GM13977 (cell line): Measurements from ENCODE around the gene MAST1.
A peak's percentile ranks its signal among the peaks of the same experiment; 100 is the strongest.

ENCODE experiments used
- DNase-seq: peaks from one replicate; pipeline ENCODE4 v3.0.0; 2012; ENCODE audit warnings: low spot score
- in situ Hi-C: fragments of 300-500 bp; cut with MboI; formaldehyde crosslinking; loops from one replicate; pipeline ENCODE4 v1.12.0; 2022; ENCODE audit warnings: low sequenced_read_pairs, low pct_unique_long_range_greater_than_20kb, mixed read lengths, inconsistent platforms; ENCODE audit not compliant: unreplicated experiment
- TF ChIP-seq, protein P1 (sequence below): IDR thresholded peaks from 2 replicates; pipeline ENCODE4 v1.5.1; 2012; ENCODE audit warnings: mild to moderate bottlenecking, control low read depth; ENCODE audit not compliant: insufficient read depth; ENCODE audit errors: extremely low read depth, missing control alignments

Gene MAST1

DNA sequence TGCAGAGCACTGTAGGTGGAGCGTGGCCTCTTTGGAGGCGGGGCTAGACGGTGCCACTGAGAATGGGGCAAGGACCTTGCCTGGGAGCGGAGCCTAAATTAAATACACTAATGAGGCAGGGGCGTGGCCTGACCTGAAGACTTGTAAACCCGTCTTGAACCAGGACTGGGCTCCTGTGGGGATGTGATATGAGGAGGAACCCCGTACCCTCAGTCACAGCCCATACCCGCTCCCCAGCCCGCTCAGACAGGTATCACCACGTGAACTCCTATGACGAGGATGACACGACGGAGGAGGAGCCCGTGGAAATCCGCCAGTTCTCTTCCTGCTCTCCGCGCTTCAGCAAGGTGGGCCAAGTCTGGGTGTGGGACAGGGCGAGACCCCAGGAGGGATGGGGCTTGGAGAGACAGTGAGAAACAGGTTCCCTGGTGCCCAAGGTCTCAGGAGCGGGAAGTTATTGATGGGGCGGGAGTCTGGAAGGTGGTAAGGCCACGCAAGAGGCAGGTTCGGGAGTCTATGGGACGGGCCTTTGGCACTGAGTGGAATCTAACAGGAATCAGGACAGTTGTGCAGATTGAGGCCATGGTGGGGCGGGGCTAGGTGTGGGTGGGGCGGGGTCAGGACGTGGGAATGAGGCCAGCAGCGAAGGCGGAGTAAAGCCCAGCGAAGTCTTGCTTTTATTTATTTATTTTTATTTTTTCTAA lies 28.3 kb downstream of the MAST1 start:
- in situ Hi-C loops: no loop called here
- no peak for DNase-seq

DNA sequence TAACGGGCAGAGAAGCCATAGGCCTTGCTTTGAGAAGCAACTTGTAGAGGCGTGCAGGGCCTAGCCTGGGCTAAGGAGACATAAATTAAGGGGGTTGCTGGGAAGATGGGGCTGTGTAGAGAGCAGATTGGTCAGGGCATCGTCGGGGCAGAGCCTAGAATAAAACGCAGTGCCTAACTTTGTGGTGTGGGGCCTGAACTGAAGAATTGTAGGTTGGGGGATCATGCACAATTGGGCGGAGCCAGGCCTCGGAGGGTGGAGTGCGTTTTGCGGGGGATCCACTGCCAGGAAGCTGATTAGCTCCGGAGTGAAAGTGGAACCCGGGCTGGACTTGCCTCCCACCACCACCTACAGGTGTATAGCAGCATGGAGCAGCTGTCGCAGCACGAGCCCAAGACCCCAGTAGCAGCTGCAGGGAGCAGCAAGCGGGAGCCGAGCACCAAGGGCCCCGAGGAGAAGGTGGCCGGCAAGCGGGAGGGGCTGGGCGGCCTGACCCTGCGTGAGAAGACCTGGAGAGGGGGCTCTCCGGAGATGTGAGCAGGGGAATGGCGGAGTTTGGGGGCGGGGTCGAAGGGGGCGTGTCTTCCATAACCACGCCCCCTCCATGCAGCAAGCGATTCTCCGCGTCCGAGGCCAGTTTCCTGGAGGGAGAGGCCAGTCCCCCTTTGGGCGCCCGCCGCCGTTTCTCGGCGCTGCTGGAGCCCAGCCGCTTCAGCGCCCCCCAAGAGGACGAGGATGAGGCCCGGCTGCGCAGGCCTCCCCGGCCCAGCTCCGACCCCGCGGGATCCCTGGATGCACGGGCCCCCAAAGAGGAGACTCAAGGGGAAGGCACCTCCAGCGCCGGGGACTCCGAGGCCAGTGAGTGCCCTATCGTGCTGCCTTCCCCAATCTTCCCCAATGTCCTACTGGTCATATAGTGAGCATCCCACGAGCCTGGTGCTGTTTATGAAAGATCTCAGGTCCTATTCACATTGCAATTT lies 29.1 kb downstream of the MAST1 start:
- TF ChIP-seq, protein P1, sequence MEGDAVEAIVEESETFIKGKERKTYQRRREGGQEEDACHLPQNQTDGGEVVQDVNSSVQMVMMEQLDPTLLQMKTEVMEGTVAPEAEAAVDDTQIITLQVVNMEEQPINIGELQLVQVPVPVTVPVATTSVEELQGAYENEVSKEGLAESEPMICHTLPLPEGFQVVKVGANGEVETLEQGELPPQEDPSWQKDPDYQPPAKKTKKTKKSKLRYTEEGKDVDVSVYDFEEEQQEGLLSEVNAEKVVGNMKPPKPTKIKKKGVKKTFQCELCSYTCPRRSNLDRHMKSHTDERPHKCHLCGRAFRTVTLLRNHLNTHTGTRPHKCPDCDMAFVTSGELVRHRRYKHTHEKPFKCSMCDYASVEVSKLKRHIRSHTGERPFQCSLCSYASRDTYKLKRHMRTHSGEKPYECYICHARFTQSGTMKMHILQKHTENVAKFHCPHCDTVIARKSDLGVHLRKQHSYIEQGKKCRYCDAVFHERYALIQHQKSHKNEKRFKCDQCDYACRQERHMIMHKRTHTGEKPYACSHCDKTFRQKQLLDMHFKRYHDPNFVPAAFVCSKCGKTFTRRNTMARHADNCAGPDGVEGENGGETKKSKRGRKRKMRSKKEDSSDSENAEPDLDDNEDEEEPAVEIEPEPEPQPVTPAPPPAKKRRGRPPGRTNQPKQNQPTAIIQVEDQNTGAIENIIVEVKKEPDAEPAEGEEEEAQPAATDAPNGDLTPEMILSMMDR: no peak
- peak; percentile 96 for DNase-seq
- in situ Hi-C loops: no loop called here

More for the DNA sequence above, 28.3 kb downstream of the MAST1 start:
- TF ChIP-seq, protein P1: no peak

DNA sequence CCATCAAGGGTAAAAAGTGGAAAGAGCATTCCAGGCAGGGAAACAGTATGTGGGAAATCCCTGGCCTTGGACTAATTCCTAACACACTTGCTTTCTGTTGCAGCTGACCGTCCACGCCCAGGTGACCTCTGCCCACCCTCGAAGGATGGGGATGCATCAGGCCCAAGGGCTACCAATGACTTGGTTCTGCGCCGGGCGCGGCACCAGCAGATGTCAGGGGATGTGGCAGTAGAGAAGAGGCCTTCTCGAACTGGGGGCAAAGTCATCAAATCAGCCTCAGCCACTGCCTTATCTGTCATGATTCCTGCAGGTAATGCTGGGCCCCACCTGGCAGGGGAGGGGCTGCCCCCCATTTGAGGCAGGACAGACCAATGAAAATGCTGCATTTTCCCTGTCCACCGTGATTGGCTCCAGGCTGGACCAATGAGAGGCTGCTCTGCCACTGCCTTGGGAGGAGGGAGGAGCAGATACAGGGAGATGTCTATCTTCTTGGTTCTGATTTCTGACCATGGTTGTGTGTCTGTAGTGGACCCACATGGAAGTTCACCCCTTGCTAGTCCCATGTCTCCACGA lies 30.3 kb downstream of the MAST1 start:
- TF ChIP-seq, protein P1: no peak
- peak; percentile 76 for DNase-seq
- in situ Hi-C loops: no loop called here

DNA sequence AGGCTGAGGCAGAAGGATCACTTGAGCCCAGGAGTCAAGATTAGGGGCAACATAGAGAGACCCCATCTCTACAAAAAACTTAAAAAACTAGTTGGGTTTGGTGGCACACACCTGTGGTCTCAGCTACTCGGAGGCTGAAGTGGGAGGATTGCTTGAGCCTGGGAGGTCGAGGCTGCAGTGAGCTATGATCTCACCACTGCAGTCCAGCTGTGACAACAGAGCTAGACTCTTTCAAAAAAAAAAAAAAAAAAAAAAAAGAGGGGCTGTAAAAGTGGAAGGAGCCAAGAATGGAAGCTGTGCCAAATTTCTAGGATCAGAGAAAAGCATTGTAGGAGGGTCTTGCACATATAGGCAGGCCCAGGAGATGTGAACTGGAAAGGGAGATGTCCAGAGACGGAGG lies 33.4 kb downstream of the MAST1 start:
- TF ChIP-seq, protein P1: no peak
- no peak for DNase-seq
- in situ Hi-C loops: no loop called here

DNA sequence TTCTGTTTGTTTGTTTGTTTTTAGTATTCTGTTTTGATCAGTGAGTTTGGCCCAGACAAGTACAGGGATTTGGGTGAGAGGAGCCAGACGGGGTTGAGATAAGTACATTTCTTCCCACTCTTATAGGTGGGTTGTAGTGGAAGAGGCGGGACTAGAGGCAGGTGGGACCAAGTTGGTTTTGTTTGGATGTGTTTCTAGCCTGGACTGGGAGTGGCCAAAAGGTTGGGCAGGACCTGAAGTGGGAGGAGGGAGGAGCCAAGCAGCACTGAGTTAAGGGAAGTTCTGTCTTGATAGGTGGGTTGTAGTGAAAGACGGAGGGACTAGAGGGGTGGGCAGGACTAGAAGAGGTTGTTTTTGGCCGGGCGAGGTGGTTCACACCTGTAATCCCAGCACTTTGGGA lies 33.9 kb downstream of the MAST1 start:
- in situ Hi-C loops: no loop called here
- TF ChIP-seq, protein P1: no peak
- no peak for DNase-seq
